A549 (cell line): ENCODE data around the gene TMCO4. TPM values are rescaled to one million over a fixed set of nuclear protein-coding genes. Genes with fewer than 3 reads are reported as not detected.
A peak's percentile ranks its signal among the peaks of the same experiment; 100 is the strongest.

Experiments
- ATAC-seq, 2 experiments: fragments of 200-7000 bp in 1 of 2; fragments of >200 bp in 1 of 2; cut with Nextera tagmentation in 1 of 2; cut with Tn5 transposase in 1 of 2; 3 replicates each; pipeline versions ENCODE4 v1.8.0 to v1.9.1; 2018 to 2020; ENCODE audit warnings: mild to moderate bottlenecking in 1 of 2, moderate library complexity in 1 of 2
- CTCF ChIA-PET: fragments of 300-600 bp; sonication (Branson Sonifier 250); formaldehyde crosslinking; extraction: SDS; loops from one replicate; lab custom pipeline; 2021; ENCODE audit warnings: antibody characterized with exemption, inconsistent platforms; lab: Yijun Ruan, JAX
- POLR2A ChIA-PET: fragments of 350-600 bp; formaldehyde crosslinking; extraction: SDS; loops from one replicate; lab custom pipeline; 2021; ENCODE audit warnings: antibody characterized with exemption, inconsistent platforms; lab: Yijun Ruan, JAX
- DNase-seq, 2 experiments: peaks; one replicate each; pipeline versions ENCODE4 v3.0.0 to v3.0.0-alpha.2; 2011 to 2016; ENCODE audit warnings: low read depth in 1 of 2, low spot score in 1 of 2
- FAIRE-seq: peaks from 2 replicates; lab custom pipeline; 2011; peaks lifted over from hg19 to GRCh38; lab: Jason Lieb, UNC
- H3K27ac ChIP-seq, 2 experiments: fragments of >200 bp; sonication (Bioruptor Twin); formaldehyde crosslinking; 3 replicates each; pipeline ENCODE4 v1.5.1; 2016 to 2017
- H3K4me1 ChIP-seq: fragments of >200 bp; sonication (Bioruptor Twin); formaldehyde crosslinking; 3 replicates; pipeline ENCODE4 v1.6.1; 2016
- H3K4me2 ChIP-seq: fragments of >200 bp; sonication (Bioruptor Twin); formaldehyde crosslinking; 3 replicates; pipeline ENCODE4 v1.6.1; 2016
- H3K4me3 ChIP-seq: fragments of >200 bp; sonication (Bioruptor Twin); formaldehyde crosslinking; 3 replicates; pipeline ENCODE4 v1.5.1; 2016
- H3K9me3 ChIP-seq: fragments of >200 bp; sonication (Bioruptor Twin); formaldehyde crosslinking; 3 replicates; pipeline ENCODE4 v1.6.1; 2016
- EHMT2 ChIP-seq: fragments of 200-600 bp; sonication (generic); IDR thresholded peaks from 2 replicates; pipeline ENCODE4 v1.6.1; 2016; ENCODE audit warnings: antibody characterized with exemption, low read depth, mild to moderate bottlenecking, moderate library complexity
- FOSL2 ChIP-seq, 2 experiments: fragments of 450-650 bp in 1 of 2; fragments of >200 bp in 1 of 2; sonication (Bioruptor Twin) in 1 of 2; formaldehyde crosslinking; IDR thresholded peaks; 2 replicates each; pipeline versions ENCODE4 v1.5.0 to v1.6.1; 2016 to 2020; ENCODE audit warnings: mild to moderate bottlenecking in 1 of 2, moderate library complexity in 1 of 2
- FOXS1 ChIP-seq: fragments of 250-450 bp; sonication (Bioruptor Pico); IDR thresholded peaks from 2 replicates; pipeline ENCODE4 v1.5.0; 2020; ENCODE audit warnings: mild to moderate bottlenecking, moderate library complexity
- HMGXB4 ChIP-seq: fragments of 250-450 bp; sonication (Bioruptor Pico); IDR thresholded peaks from 2 replicates; pipeline ENCODE4 v1.5.0; 2021; ENCODE audit warnings: mild to moderate bottlenecking, moderate library complexity, borderline replicate concordance
- HOXB5 ChIP-seq: fragments of 250-450 bp; sonication (Bioruptor Pico); IDR thresholded peaks from 2 replicates; pipeline ENCODE4 v1.5.0; 2020; ENCODE audit warnings: mild to moderate bottlenecking, moderate library complexity
- JUNB ChIP-seq: fragments of >200 bp; sonication (Bioruptor Twin); formaldehyde crosslinking; IDR thresholded peaks from 2 replicates; pipeline ENCODE4 v1.6.1; 2016
- MYC ChIP-seq: IDR thresholded peaks from 2 replicates; pipeline ENCODE4 v1.6.1; 2012; ENCODE audit warnings: mild to moderate bottlenecking, inconsistent platforms, low read length, improper control_type of control experiment, borderline replicate concordance
- NR3C1 ChIP-seq: fragments of >200 bp; sonication (Bioruptor Twin); formaldehyde crosslinking; IDR thresholded peaks from 3 replicates; pipeline ENCODE4 v1.6.1; 2017
- PBX3 ChIP-seq: IDR thresholded peaks from 2 replicates; pipeline ENCODE4 v1.6.1; 2012
- REST ChIP-seq: fragments of 200-600 bp; sonication (generic); IDR thresholded peaks from 2 replicates; pipeline ENCODE4 v1.6.1; 2016; ENCODE audit warnings: antibody characterized with exemption, mild to moderate bottlenecking, moderate library complexity
- SMC3 ChIP-seq: fragments of >200 bp; sonication (Bioruptor Twin); formaldehyde crosslinking; IDR thresholded peaks from 3 replicates; pipeline ENCODE4 v1.6.1; 2018; ENCODE audit warnings: inconsistent platforms
- ZNF302 ChIP-seq: fragments of 250-450 bp; sonication (Bioruptor Pico); IDR thresholded peaks from 2 replicates; pipeline ENCODE4 v1.9.0; 2021; ENCODE audit warnings: inconsistent platforms, mild to moderate bottlenecking, moderate library complexity
- WGBS: methylation state at CpG from one replicate; pipeline ENCODE4 v1.1.6; 2017; ENCODE audit errors: missing lambda C conversion rate; 5-methylcytosine and 5-hydroxymethylcytosine counted together
- polyA plus RNA-seq, 4 experiments: library from polyadenylated mRNA; depleted of rRNA in 3 of 4; stranded (reverse); fragments of >200 nt; fragmentation: RNase III in 1 of 4; extraction: RNeasy Plus Mini Kit Qiagen cat#74134 plus additional on column Dnase treatment in 1 of 4; gene quantifications; 2 replicates in 3 of 4; 3 replicates in 1 of 4; pipeline ENCODE4 v1.2.3, GENCODE V29; 2011 to 2017

Gene TMCO4
- polyA plus RNA-seq, 2 of the 4 experiments (the other 2 are of a cell fraction), result 4.0 to 4.6 TPM

GRCh38 chr1:19678493-19678892 is 121.2 kb downstream of the TMCO4 start:
- no peak for DNase-seq
- FAIRE-seq, result no peak
- ChIA-PET POLR2A (no interaction called here), CTCF (interaction anchor here (4.7 kb wide), 1 partner anchor 26 kb away, joined by 15 read pairs; no protein-coding TSS in a partner anchor)
- Histone ChIP-seq H3K9me3 (no peaks in the 10 kb centered on the region), H3K4me2 (no peak overlapping the region), H3K4me3 (no peak overlapping the region)
- no peak for ATAC-seq
- TF ChIP-seq EHMT2 (no peak), FOXS1 (no peak)
- TF ChIP-seq, all 56 proteins: peak for 0
- Histone ChIP-seq H3K27ac (no peak overlapping the region), H3K4me1 (no peaks in the 10 kb centered on the region)
- 69% methylated on average over 4 of the region's 11 CpGs for WGBS

GRCh38 chr1:19676438-19676922 is 123.2 kb downstream of the TMCO4 start:
- no peak for FAIRE-seq
- no peak overlapping the region for H3K4me2 ChIP-seq
- TF ChIP-seq JUNB (no peak), EHMT2 (peak; percentile 75), REST (peak; percentile 90)
- TF ChIP-seq, all 56 proteins: peak for 2
- ChIA-PET POLR2A (no interaction called here), CTCF (interaction anchor here (2.1 to 4.7 kb wide), 2 partner anchors 14 to 28 kb away, joined by 13 to 15 read pairs; no protein-coding TSS in a partner anchor)
- DNase-seq (peak in 1 of 2 experiments; percentile 28), ATAC-seq (peak in 1 of 2 experiments; percentile 64; a peak in 3 of 6 replicates)
- Histone ChIP-seq H3K9me3 (no peaks in the 10 kb centered on the region), H3K4me1 (no peaks in the 10 kb centered on the region), H3K27ac (no peak overlapping the region), H3K4me3 (no peak overlapping the region)
- 38% methylated on average over 13 of the region's 13 CpGs for WGBS

- no peak for TF ChIP-seq HMGXB4 (CRISPR knock-in tag)
- TF ChIP-seq MYC, result no peak
- no peak for TF ChIP-seq FOSL2 (IDR thresholded peaks at IDR 0.05)
- no peak for TF ChIP-seq FOSL2 (CRISPR knock-in tag; IDR thresholded peaks at IDR 0.05)
- no peak for TF ChIP-seq NR3C1
- no peak for TF ChIP-seq SMC3
- TF ChIP-seq HOXB5 (CRISPR knock-in tag), result no peak
- TF ChIP-seq ZNF302 (CRISPR knock-in tag), result no peak
- no peak for TF ChIP-seq PBX3
- H3K9me3 ChIP-seq, result no peaks in the 10 kb centered on the region
- POLR2A ChIA-PET, result no interaction called here
- H3K4me2 ChIP-seq, result no peak overlapping the region
- no peak overlapping the region for H3K27ac ChIP-seq
- DNase-seq (no peak), FAIRE-seq (no peak), ATAC-seq (no peak; a peak in 1 of 6 replicates)
- CTCF ChIA-PET, result interaction anchor here (2.1 to 4.7 kb wide), 2 partner anchors 14 to 29 kb away, joined by 13 to 15 read pairs; no protein-coding TSS in a partner anchor
- no peaks in the 10 kb centered on the region for H3K4me1 ChIP-seq
- no peak overlapping the region for H3K4me3 ChIP-seq
- WGBS, result 30% methylated on average over 5 of the region's 5 CpGs
These were observed 123.9 kb downstream of the TMCO4 start for GRCh38 chr1:19675797-19676196.
